DOHH2 (cell line): ENCODE results near the gene COL27A1.

Experiments
- H3F3A ChIP-seq: fragments of 200-600 bp; sonication (generic), shearing (Covaris generic); 2 replicates; pipeline ENCODE4 v1.6.0; 2016; ENCODE audit warnings: antibody characterized with exemption, mild to moderate bottlenecking; ENCODE audit not compliant: control insufficient read depth, insufficient read depth
- H3K27ac ChIP-seq: fragments of 200-600 bp; sonication (generic); 2 replicates; pipeline ENCODE4 v1.5.1; 2014; ENCODE audit warnings: low read depth, mild to moderate bottlenecking, low read length, moderate library complexity
- H3K27me3 ChIP-seq: fragments of 200-600 bp; sonication (generic); 2 replicates; pipeline ENCODE4 v1.6.1; 2014; ENCODE audit warnings: mild to moderate bottlenecking, low read length, mixed read lengths; ENCODE audit not compliant: control insufficient read depth
- H3K36me3 ChIP-seq: fragments of 200-600 bp; sonication (generic); 2 replicates; pipeline ENCODE4 v1.6.1; 2014; ENCODE audit warnings: mild to moderate bottlenecking, low read length, moderate library complexity, mixed read lengths; ENCODE audit not compliant: control insufficient read depth
- H3K4me1 ChIP-seq: fragments of 200-600 bp; sonication (generic); 2 replicates; pipeline ENCODE4 v1.6.1; 2014; ENCODE audit warnings: mild to moderate bottlenecking, low read length, mixed read lengths; ENCODE audit not compliant: control insufficient read depth
- H3K4me2 ChIP-seq: fragments of 200-600 bp; sonication (generic); 2 replicates; pipeline ENCODE4 v1.6.0; 2014; ENCODE audit warnings: mild to moderate bottlenecking, low read length, moderate library complexity
- H3K4me3 ChIP-seq: fragments of 200-600 bp; sonication (generic); 2 replicates; pipeline ENCODE4 v1.5.1; 2014; ENCODE audit warnings: mild to moderate bottlenecking, low read length, mixed read lengths
- H3K79me2 ChIP-seq: fragments of 200-600 bp; sonication (generic); 2 replicates; pipeline ENCODE4 v1.6.1; 2014; ENCODE audit warnings: mild to moderate bottlenecking, low read length, mixed read lengths; ENCODE audit not compliant: control insufficient read depth
- H3K9me2 ChIP-seq: fragments of 200-600 bp; sonication (generic); replicated peaks from 2 replicates; pipeline ENCODE4 v1.6.1; 2014; ENCODE audit warnings: mild to moderate bottlenecking, low read length, mixed read lengths; ENCODE audit not compliant: control insufficient read depth
- H3K9me3 ChIP-seq: fragments of 200-600 bp; sonication (generic); 2 replicates; pipeline ENCODE4 v1.6.1; 2014; ENCODE audit warnings: antibody characterized with exemption, low read length, mixed read lengths; ENCODE audit not compliant: control insufficient read depth, insufficient read depth
- H4K20me1 ChIP-seq: fragments of 200-600 bp; sonication (generic); 2 replicates; pipeline ENCODE4 v1.6.0; 2014; ENCODE audit warnings: low read depth, mild to moderate bottlenecking, antibody characterized with exemption, low read length, moderate library complexity; ENCODE audit not compliant: control insufficient read depth, insufficient read depth
- CTCF ChIP-seq: fragments of 200-600 bp; sonication (generic); IDR thresholded peaks from one replicate; pipeline ENCODE4 v1.5.1; 2014; ENCODE audit warnings: antibody characterized with exemption, mild to moderate bottlenecking, low read depth, low read length; ENCODE audit not compliant: poor library complexity, severe bottlenecking
- EZH2phosphoT487 ChIP-seq: fragments of 200-600 bp; sonication (generic); IDR thresholded peaks from 2 replicates; pipeline ENCODE4 v1.6.1; 2017; ENCODE audit warnings: borderline replicate concordance, mild to moderate bottlenecking, antibody characterized with exemption, low read length, moderate library complexity, mixed read lengths

COL27A1 gene

GRCh38 chr9:114198249-114199040 is 43.1 kb downstream of the COL27A1 start:
- TF ChIP-seq CTCF (no peak), EZH2phosphoT487 (no peak)
- no peak overlapping the region for H3K4me2 ChIP-seq
- H3F3A ChIP-seq, result no peaks in the 10 kb centered on the region
- no peaks in the 10 kb centered on the region for H3K9me3 ChIP-seq
- H3K4me1 ChIP-seq, result no peaks in the 10 kb centered on the region
- no peaks in the 10 kb centered on the region for H3K79me2 ChIP-seq
- H4K20me1 ChIP-seq, result no peaks in the 10 kb centered on the region
- H3K27me3 ChIP-seq, result no peaks in the 10 kb centered on the region
- no peak overlapping the region for H3K4me3 ChIP-seq
- H3K36me3 ChIP-seq, result no peaks in the 10 kb centered on the region
- no peaks in the 10 kb centered on the region for H3K9me2 ChIP-seq
- no peak overlapping the region for H3K27ac ChIP-seq

- no peaks in the 10 kb centered on the region for H3F3A ChIP-seq
- no peak overlapping the region for H3K4me2 ChIP-seq
- H3K27ac ChIP-seq, result no peak overlapping the region
These were observed 45.5 kb downstream of the COL27A1 start for GRCh38 chr9:114200721-114201300.

GRCh38 chr9:114202396-114202795 is 47.1 kb downstream of the COL27A1 start:
- Histone ChIP-seq H3K27ac (no peak overlapping the region), H3K4me1 (no peaks in the 10 kb centered on the region), H4K20me1 (no peaks in the 10 kb centered on the region), H3K4me3 (no peak overlapping the region), H3K9me3 (no peaks in the 10 kb centered on the region), H3K9me2 (no peaks in the 10 kb centered on the region), H3K4me2 (no peak overlapping the region), H3F3A (no peaks in the 10 kb centered on the region), H3K36me3 (no peaks in the 10 kb centered on the region), H3K79me2 (no peaks in the 10 kb centered on the region), H3K27me3 (no peaks in the 10 kb centered on the region)
- TF ChIP-seq CTCF (no peak), EZH2phosphoT487 (no peak)

More at GRCh38 chr9:114200721-114201300, 45.5 kb downstream of the COL27A1 start:
- TF ChIP-seq EZH2phosphoT487, result no peak
- no peak for TF ChIP-seq CTCF
- Histone ChIP-seq H3K27me3 (no peaks in the 10 kb centered on the region), H3K36me3 (no peaks in the 10 kb centered on the region), H3K79me2 (no peaks in the 10 kb centered on the region), H4K20me1 (no peaks in the 10 kb centered on the region), H3K9me3 (no peaks in the 10 kb centered on the region), H3K4me1 (no peaks in the 10 kb centered on the region), H3K9me2 (no peaks in the 10 kb centered on the region), H3K4me3 (no peak overlapping the region)
